ENCODE data around the gene SEMG2. TPM values are rescaled to one million over a fixed set of nuclear protein-coding genes. Genes with fewer than 3 reads are reported as not detected.

SEMG2 gene
- total RNA-seq, 1 experiment from 2014 or later: not detected

- Histone ChIP-seq H3K27me3 (replicated peaks; ENCODE audit: insufficient read depth, low read depth, low read length, poor library complexity) (peaks cover 56% of the 10 kb centered on the region), H3K4me3 (ENCODE audit: low read depth, low read length, poor library complexity, severe bottlenecking) (no peak overlapping the region), H3K9me3 (ENCODE audit: low read depth, low read length, poor library complexity, severe bottlenecking) (no peaks in the 10 kb centered on the region), H3K4me1 (ENCODE audit: insufficient read depth, low read length, poor library complexity, severe bottlenecking) (no peaks in the 10 kb centered on the region), H3K36me3 (ENCODE audit: insufficient read depth, low read length, poor library complexity, severe bottlenecking) (no peaks in the 10 kb centered on the region), H3K27ac (ENCODE audit: low read depth, low read length, poor library complexity, severe bottlenecking) (no peak overlapping the region)
- DNase-seq (ENCODE audit: low spot score): no peak
- no TSS peak for BruUV-seq (replicated peaks)
- TF ChIP-seq EZH2 (IDR thresholded peaks at IDR 0.05; ENCODE audit: borderline replicate concordance, low read depth, low read length, poor library complexity, severe bottlenecking) (no peak), CTCF (conservative IDR thresholded peaks at IDR 0.05; ENCODE audit: low read depth, low read length) (peak; percentile 69)
- CTCF ChIA-PET: no interaction called here
- POLR2A ChIA-PET (ENCODE audit: low non-redundant PET): no interaction called here
- intact Hi-C loops (cut with micrococcal nuclease; ENCODE audit: unreplicated experiment): no loop called here
Observed at GRCh38 chr20:45235995-45236394, 14.8 kb downstream of the SEMG2 start.

GRCh38 chr20:45238139-45238538, 17.0 kb downstream of the SEMG2 start:
- Histone ChIP-seq H3K27me3 (replicated peaks; ENCODE audit: insufficient read depth, low read depth, low read length, poor library complexity) (peaks cover 56% of the 10 kb centered on the region), H3K27ac (ENCODE audit: low read depth, low read length, poor library complexity, severe bottlenecking) (no peak overlapping the region), H3K4me1 (ENCODE audit: insufficient read depth, low read length, poor library complexity, severe bottlenecking) (no peaks in the 10 kb centered on the region), H3K4me3 (ENCODE audit: low read depth, low read length, poor library complexity, severe bottlenecking) (no peak overlapping the region), H3K9me3 (ENCODE audit: low read depth, low read length, poor library complexity, severe bottlenecking) (no peaks in the 10 kb centered on the region), H3K36me3 (ENCODE audit: insufficient read depth, low read length, poor library complexity, severe bottlenecking) (no peaks in the 10 kb centered on the region)
- DNase-seq (ENCODE audit: low spot score): no peak
- ChIA-PET CTCF (no interaction called here), POLR2A (ENCODE audit: low non-redundant PET) (no interaction called here)
- intact Hi-C loops (cut with micrococcal nuclease; ENCODE audit: unreplicated experiment): no loop called here
- BruUV-seq (replicated peaks): no TSS peak
- TF ChIP-seq EZH2 (IDR thresholded peaks at IDR 0.05; ENCODE audit: borderline replicate concordance, low read depth, low read length, poor library complexity, severe bottlenecking) (no peak), CTCF (conservative IDR thresholded peaks at IDR 0.05; ENCODE audit: low read depth, low read length) (no peak)

GRCh38 chr20:45246109-45246508, 24.9 kb downstream of the SEMG2 start:
- H3K27me3 ChIP-seq (replicated peaks; ENCODE audit: insufficient read depth, low read depth, low read length, poor library complexity): peaks cover 94% of the 10 kb centered on the region
- POLR2A ChIA-PET (ENCODE audit: low non-redundant PET): no interaction called here
- intact Hi-C loops (cut with micrococcal nuclease; ENCODE audit: unreplicated experiment): no loop called here

More at GRCh38 chr20:45246109-45246508, 24.9 kb downstream of the SEMG2 start:
- DNase-seq (ENCODE audit: low spot score): no peak
- no peaks in the 10 kb centered on the region for H3K9me3 ChIP-seq (ENCODE audit: low read depth, low read length, poor library complexity, severe bottlenecking)
- no peaks in the 10 kb centered on the region for H3K4me1 ChIP-seq (ENCODE audit: insufficient read depth, low read length, poor library complexity, severe bottlenecking)
- H3K36me3 ChIP-seq (ENCODE audit: insufficient read depth, low read length, poor library complexity, severe bottlenecking): no peaks in the 10 kb centered on the region
- BruUV-seq (replicated peaks): no TSS peak
- H3K4me3 ChIP-seq (ENCODE audit: low read depth, low read length, poor library complexity, severe bottlenecking): no peak overlapping the region
- no peak for TF ChIP-seq EZH2 (IDR thresholded peaks at IDR 0.05; ENCODE audit: borderline replicate concordance, low read depth, low read length, poor library complexity, severe bottlenecking)
- TF ChIP-seq CTCF (conservative IDR thresholded peaks at IDR 0.05; ENCODE audit: low read depth, low read length): no peak
- H3K27ac ChIP-seq (ENCODE audit: low read depth, low read length, poor library complexity, severe bottlenecking): no peak overlapping the region
- CTCF ChIA-PET: no interaction called here

Data from A673 (cell line).